GM23248 (cell line): ENCODE measurements around the gene NTNG1. TPM values are rescaled to one million over a fixed set of nuclear protein-coding genes. Genes with fewer than 3 reads are reported as not detected.
"Not testable (repeated sequence)": the region's sequence is repeated elsewhere in the genome, so short reads cannot be mapped to it uniquely, and the experiment has no call there.

Experiments used
- DNase-seq: peaks from one replicate; pipeline ENCODE4 v3.0.0-alpha.2; 2015
- H2AFZ ChIP-seq: fragments of 200-600 bp; sonication (generic); 2 replicates; pipeline ENCODE4 v1.6.1; 2016; ENCODE audit warnings: antibody characterized with exemption
- H3F3A ChIP-seq: fragments of 200-600 bp; sonication (generic); 2 replicates; pipeline ENCODE4 v1.6.1; 2016; ENCODE audit warnings: mild to moderate bottlenecking, antibody characterized with exemption, mixed run types; ENCODE audit not compliant: insufficient read depth
- H3K27ac ChIP-seq: fragments of 200-600 bp; sonication (generic); 2 replicates; pipeline ENCODE4 v1.5.1; 2016; ENCODE audit warnings: mild to moderate bottlenecking
- H3K27me3 ChIP-seq: fragments of 200-600 bp; sonication (generic); replicated peaks from 2 replicates; pipeline ENCODE4 v1.6.1; 2016; ENCODE audit warnings: mild to moderate bottlenecking; ENCODE audit not compliant: insufficient read depth
- H3K36me3 ChIP-seq: fragments of 200-600 bp; sonication (generic); 2 replicates; pipeline ENCODE4 v1.6.1; 2016; ENCODE audit warnings: low read depth, mild to moderate bottlenecking
- H3K4me1 ChIP-seq: fragments of 200-600 bp; sonication (generic); 2 replicates; pipeline ENCODE4 v1.6.1; 2016; ENCODE audit warnings: mild to moderate bottlenecking; ENCODE audit not compliant: insufficient read depth
- H3K4me2 ChIP-seq: fragments of 200-600 bp; sonication (generic); one replicate; pipeline ENCODE4 v1.6.1; 2016; ENCODE audit warnings: mild to moderate bottlenecking; ENCODE audit not compliant: unreplicated experiment
- H3K4me3 ChIP-seq: fragments of 200-600 bp; sonication (generic); 2 replicates; pipeline ENCODE4 v1.5.1; 2016; ENCODE audit warnings: mild to moderate bottlenecking
- H3K79me2 ChIP-seq: fragments of 200-600 bp; sonication (generic); 2 replicates; pipeline ENCODE4 v1.6.1; 2016; ENCODE audit warnings: mild to moderate bottlenecking; ENCODE audit not compliant: insufficient read depth
- H3K9ac ChIP-seq: fragments of 200-600 bp; sonication (generic); 2 replicates; pipeline ENCODE4 v1.6.1; 2016; ENCODE audit warnings: mild to moderate bottlenecking
- H3K9me2 ChIP-seq: fragments of 200-600 bp; sonication (generic); 2 replicates; pipeline ENCODE4 v1.6.1; 2016; ENCODE audit warnings: mixed run types, mild to moderate bottlenecking, moderate library complexity; ENCODE audit not compliant: insufficient read depth
- H3K9me3 ChIP-seq: fragments of 200-600 bp; sonication (generic); one replicate; pipeline ENCODE4 v1.6.1; 2017; ENCODE audit warnings: low read depth
- H4K20me1 ChIP-seq: fragments of 200-600 bp; sonication (generic); 2 replicates; pipeline ENCODE4 v1.6.0; 2016; ENCODE audit not compliant: insufficient read depth
- EZH2 ChIP-seq: fragments of 200-600 bp; sonication (generic); IDR thresholded peaks from 2 replicates; pipeline ENCODE4 v1.6.1; 2018; ENCODE audit warnings: antibody characterized with exemption, mild to moderate bottlenecking; ENCODE audit not compliant: insufficient read depth, poor library complexity, severe bottlenecking
- EZH2phosphoT487 ChIP-seq: fragments of 200-600 bp; sonication (generic); IDR thresholded peaks from 2 replicates; pipeline ENCODE4 v1.6.1; 2018; ENCODE audit warnings: antibody characterized with exemption, moderate library complexity, mild to moderate bottlenecking, low read depth; ENCODE audit not compliant: insufficient read depth
- WGBS, 2 experiments: methylation state at CpG; one replicate each; pipeline ENCODE4 v1.1.6; 2015 to 2017; ENCODE audit warnings: low lambda C conversion rate in 2 of 2, low coverage in 1 of 2; ENCODE audit errors: missing lambda C conversion rate in 2 of 2; 5-methylcytosine and 5-hydroxymethylcytosine counted together
- in situ Hi-C: fragments of 300-500 bp; cut with MboI; formaldehyde crosslinking; loops from 2 replicates; pipeline ENCODE4 v1.15.0; 2020
- polyA plus RNA-seq: library from polyadenylated mRNA; unstranded; fragments of >200 nt; fragmentation: Nextera tagmentation; extraction: Ambion mirVana; gene quantifications from 2 replicates; pipeline ENCODE4 v1.2.1, GENCODE V29; 2016
- total RNA-seq: library from RNA; depleted of rRNA; stranded (reverse); fragments of >200 nt; shearing (Covaris generic); gene quantifications from 2 replicates; pipeline ENCODE4 v1.2.3, GENCODE V29; 2014

NTNG1 gene
- total and polyA plus RNA-seq, 2 experiments from 2014 or later: 14.4 to 16.0 TPM

DNA sequence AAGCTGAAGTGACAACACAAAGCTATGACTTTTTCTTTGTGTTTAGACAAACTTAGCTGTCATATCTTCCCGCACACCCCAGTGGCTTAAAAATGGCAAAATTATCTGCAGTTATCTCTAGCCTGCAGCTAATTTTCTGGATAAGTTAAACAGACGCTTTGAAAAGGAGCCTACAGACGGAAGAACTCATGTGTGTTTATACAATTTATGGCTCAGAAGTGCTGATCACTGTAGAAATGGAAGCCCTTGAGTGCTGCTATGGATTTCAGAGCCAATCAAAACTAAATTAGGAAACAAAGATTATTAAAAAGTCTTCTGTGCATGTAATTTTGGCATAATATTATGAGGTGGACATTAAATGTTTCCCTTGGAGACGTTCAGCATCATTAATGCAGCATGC lies 11.6 kb downstream of the NTNG1 start:
- TF ChIP-seq EZH2phosphoT487 (no peak), EZH2 (no peak)
- H3K9me3 ChIP-seq: no peaks in the 10 kb centered on the region
- no peak for DNase-seq
- H3K79me2 ChIP-seq: peaks cover 43% of the 10 kb centered on the region
- no peaks in the 10 kb centered on the region for H3K27me3 ChIP-seq
- in situ Hi-C loops: no loop called here
- H4K20me1 ChIP-seq: no peaks in the 10 kb centered on the region
- H3F3A ChIP-seq: no peaks in the 10 kb centered on the region
- H3K9me2 ChIP-seq: no peaks in the 10 kb centered on the region
- H3K4me1 ChIP-seq: no peaks in the 10 kb centered on the region
- H3K27ac ChIP-seq: no peak overlapping the region
- no peak overlapping the region for H3K4me2 ChIP-seq
- no peak overlapping the region for H3K4me3 ChIP-seq
- no peak overlapping the region for H3K9ac ChIP-seq
- WGBS, 2 experiments: 74% methylated on average over 4 of the region's 4 CpGs
- no peak overlapping the region; the same call in 1 of the 2 replicates for H2AFZ ChIP-seq
- H3K36me3 ChIP-seq: no peaks in the 10 kb centered on the region

DNA sequence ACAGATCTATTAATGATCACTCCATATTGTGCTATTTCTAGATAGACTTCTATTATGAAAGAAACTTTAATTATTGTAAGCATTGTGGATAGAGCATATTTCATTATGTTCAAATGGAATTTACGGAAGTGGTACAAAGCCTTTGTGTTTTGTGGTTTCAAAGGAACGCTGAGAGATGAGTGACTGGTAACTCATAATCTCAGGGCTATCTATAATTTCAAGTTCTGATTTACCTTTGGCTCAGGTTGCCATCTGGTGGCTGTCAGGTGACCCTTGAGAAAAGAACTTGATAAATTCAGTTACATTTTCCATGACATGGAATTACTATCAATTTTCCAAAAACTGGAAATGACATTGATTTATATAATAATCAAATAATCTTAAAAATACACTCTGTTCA lies 12.2 kb downstream of the NTNG1 start:
- H3K27me3 ChIP-seq: no peaks in the 10 kb centered on the region
- no peak for DNase-seq
- TF ChIP-seq EZH2phosphoT487 (no peak), EZH2 (no peak)
- H3F3A ChIP-seq: no peaks in the 10 kb centered on the region
- in situ Hi-C loops: no loop called here
- no peaks in the 10 kb centered on the region for H3K36me3 ChIP-seq
- no peak overlapping the region for H3K9ac ChIP-seq
- H3K27ac ChIP-seq: no peak overlapping the region
- no peaks in the 10 kb centered on the region for H3K9me3 ChIP-seq
- H3K4me2 ChIP-seq: no peak overlapping the region
- H3K4me1 ChIP-seq: no peaks in the 10 kb centered on the region
- H3K4me3 ChIP-seq: no peak overlapping the region
- H2AFZ ChIP-seq: no peak overlapping the region
- peaks cover 48% of the 10 kb centered on the region for H3K79me2 ChIP-seq
- 95 to 98% methylated on average over 2 of the region's 2 CpGs for WGBS, 2 experiments
- no peaks in the 10 kb centered on the region for H4K20me1 ChIP-seq
- H3K9me2 ChIP-seq: no peaks in the 10 kb centered on the region

DNA sequence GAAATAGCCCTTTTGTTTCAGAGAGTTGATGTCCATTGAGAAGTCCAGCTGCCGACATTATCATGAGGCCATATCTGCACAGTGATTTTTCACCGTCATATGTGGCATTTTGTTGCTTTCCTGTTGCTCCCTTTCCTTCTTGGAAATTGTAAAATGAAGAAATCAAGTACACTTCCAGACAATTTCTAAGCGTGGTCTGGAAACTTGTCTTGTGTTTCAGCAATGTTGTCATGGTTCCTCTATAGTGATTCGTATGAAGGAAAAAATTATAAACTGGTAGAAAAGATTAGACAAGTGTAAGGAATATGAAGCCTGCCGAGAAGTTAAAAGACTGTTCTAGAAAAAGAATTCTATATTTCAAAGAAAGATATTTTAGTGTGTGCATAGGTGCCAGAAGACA lies 17.7 kb downstream of the NTNG1 start:
- TF ChIP-seq EZH2phosphoT487 (no peak), EZH2 (no peak)
- no peaks in the 10 kb centered on the region for H3K9me2 ChIP-seq
- no peaks in the 10 kb centered on the region for H4K20me1 ChIP-seq
- no peak overlapping the region for H3K4me2 ChIP-seq
- H2AFZ ChIP-seq: no peak overlapping the region
- no peaks in the 10 kb centered on the region for H3K36me3 ChIP-seq
- H3K4me3 ChIP-seq: no peak overlapping the region
- no peak overlapping the region for H3K27ac ChIP-seq
- in situ Hi-C loops: no loop called here
- no peak overlapping the region for H3K9ac ChIP-seq
- peaks cover 86% of the 10 kb centered on the region for H3K79me2 ChIP-seq
- WGBS, 2 experiments: 88 to 90% methylated on average over 5 of the region's 5 CpGs
- DNase-seq: no peak
- H3K9me3 ChIP-seq: no peaks in the 10 kb centered on the region
- H3K27me3 ChIP-seq: no peaks in the 10 kb centered on the region
- H3K4me1 ChIP-seq: no peaks in the 10 kb centered on the region
- no peaks in the 10 kb centered on the region for H3F3A ChIP-seq

DNA sequence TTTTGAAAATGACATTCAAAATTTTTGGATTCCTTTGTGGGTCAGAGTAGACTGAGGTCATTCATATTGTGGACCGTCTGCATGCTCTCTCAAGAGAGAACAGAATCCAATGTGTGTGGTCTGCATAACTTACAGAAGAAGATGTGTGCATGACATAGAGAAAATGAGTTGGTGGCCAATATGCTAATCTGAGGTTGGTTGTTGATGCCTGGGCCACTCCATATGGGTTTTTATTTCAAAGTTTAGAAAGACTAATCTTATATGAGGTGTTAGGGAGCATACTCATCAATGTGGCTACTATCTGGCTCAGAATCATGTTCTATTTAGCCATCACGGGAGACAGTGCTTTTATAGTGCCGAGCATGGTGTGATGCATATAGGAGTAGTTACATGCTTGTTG lies 18.2 kb downstream of the NTNG1 start:
- peaks cover 85% of the 10 kb centered on the region for H3K79me2 ChIP-seq
- H3K9ac ChIP-seq: no peak overlapping the region
- no peak overlapping the region for H3K27ac ChIP-seq
- H3K4me1 ChIP-seq: no peaks in the 10 kb centered on the region
- H3K27me3 ChIP-seq: no peaks in the 10 kb centered on the region
- no peaks in the 10 kb centered on the region for H3K36me3 ChIP-seq
- no peak overlapping the region for H3K4me2 ChIP-seq
- H3F3A ChIP-seq: no peaks in the 10 kb centered on the region
- in situ Hi-C loops: no loop called here
- H3K9me3 ChIP-seq: no peaks in the 10 kb centered on the region
- no peak for TF ChIP-seq EZH2
- TF ChIP-seq EZH2phosphoT487: no peak
- 64 to 67% methylated on average over 3 of the region's 3 CpGs for WGBS, 2 experiments
- DNase-seq: no peak
- no peak overlapping the region for H3K4me3 ChIP-seq
- no peaks in the 10 kb centered on the region for H4K20me1 ChIP-seq
- H2AFZ ChIP-seq: no peak overlapping the region
- H3K9me2 ChIP-seq: no peaks in the 10 kb centered on the region

DNA sequence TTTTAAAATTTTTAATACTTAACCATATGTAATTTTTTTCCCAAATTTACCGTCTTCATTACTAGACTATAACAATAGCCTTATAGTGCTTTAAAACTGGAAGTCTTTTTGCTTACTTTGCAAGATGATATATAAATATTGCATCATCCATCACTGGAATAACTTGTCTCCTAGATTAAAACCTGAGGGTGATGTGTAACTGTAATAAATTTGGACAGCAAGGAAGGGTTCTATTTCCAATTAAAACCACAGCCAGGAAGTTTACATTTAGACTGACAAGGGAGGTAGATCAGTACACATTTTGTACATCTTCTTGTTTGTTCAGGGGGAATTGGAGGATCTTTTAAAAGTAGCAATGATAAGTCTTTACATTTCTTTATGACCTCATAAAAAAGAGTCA lies 21.9 kb downstream of the NTNG1 start:
- Histone ChIP-seq H3K4me2 (no peak overlapping the region), H4K20me1 (no peaks in the 10 kb centered on the region), H2AFZ (peak overlapping the region; percentile 48), H3K4me3 (no peak overlapping the region), H3F3A (no peaks in the 10 kb centered on the region), H3K27ac (no peak overlapping the region), H3K36me3 (no peaks in the 10 kb centered on the region), H3K4me1 (no peaks in the 10 kb centered on the region), H3K9ac (no peak overlapping the region), H3K9me2 (no peaks in the 10 kb centered on the region), H3K9me3 (no peaks in the 10 kb centered on the region), H3K79me2 (peaks cover 68% of the 10 kb centered on the region), H3K27me3 (no peaks in the 10 kb centered on the region)
- in situ Hi-C loops: no loop called here
- no peak for TF ChIP-seq EZH2phosphoT487
- TF ChIP-seq EZH2: no peak
- no peak for DNase-seq
- WGBS, 2 experiments: 97% methylated on average over 1 of the region's 1 CpG

DNA sequence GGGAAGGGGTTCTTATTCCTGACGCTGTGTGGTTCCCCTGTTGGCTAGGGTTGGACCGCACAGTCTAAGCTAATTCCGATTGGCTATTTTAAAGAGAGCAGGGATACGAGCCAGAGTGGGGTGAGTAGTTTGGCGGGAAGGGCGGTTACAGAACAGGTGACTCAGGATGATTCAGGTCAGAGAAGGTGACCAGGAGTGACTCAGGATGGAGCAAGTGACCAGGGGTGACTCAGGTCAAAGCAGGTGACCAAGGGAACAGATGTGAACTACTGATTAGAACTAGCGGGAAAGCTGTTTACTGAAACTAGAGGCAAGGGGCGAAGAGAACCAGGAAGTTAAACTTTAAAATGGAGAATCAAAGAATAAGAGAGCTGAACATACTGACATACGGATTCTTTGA lies 24.1 kb downstream of the NTNG1 start:
- H3K9me2 ChIP-seq, H3K36me3 ChIP-seq, H3K9ac ChIP-seq, H3K4me2 ChIP-seq, H3K4me1 ChIP-seq, H3K4me3 ChIP-seq, H3K27me3 ChIP-seq, H3K27ac ChIP-seq, H2AFZ ChIP-seq, H3K9me3 ChIP-seq, in situ Hi-C loops, H4K20me1 ChIP-seq, DNase-seq, H3F3A ChIP-seq: not testable (repeated sequence)
- H3K79me2 ChIP-seq: peaks cover 66% of the 10 kb centered on the region
- 92 to 94% methylated on average over 9 of the region's 9 CpGs for WGBS, 2 experiments
